GM21381 (cell line): ENCODE results near the gene CAMTA1.

Source experiments
- ATAC-seq: cut with Tn5 transposase; IDR thresholded peaks from one replicate; pipeline ENCODE4 v1.9.1; 2021; ENCODE audit warnings: mild to moderate bottlenecking, moderate library complexity; ENCODE audit not compliant: unreplicated experiment

Gene CAMTA1

GRCh38 chr1:7454895-7455784 lies 669.9 kb downstream of the CAMTA1 start:
- ATAC-seq: no peak

- no peak for ATAC-seq
Measured at GRCh38 chr1:7455796-7456721, 670.8 kb downstream of the CAMTA1 start.

- no peak for ATAC-seq
Measured at GRCh38 chr1:7456722-7457082, 671.4 kb downstream of the CAMTA1 start.

GRCh38 chr1:7457811-7458210 lies 672.6 kb downstream of the CAMTA1 start:
- no peak for ATAC-seq

- no peak for ATAC-seq
Measured at GRCh38 chr1:7458946-7459345, 673.7 kb downstream of the CAMTA1 start.

- no peak for ATAC-seq
Measured at GRCh38 chr1:7459914-7460313, 674.7 kb downstream of the CAMTA1 start.

- ATAC-seq: no peak
Measured at GRCh38 chr1:7460807-7461206, 675.6 kb downstream of the CAMTA1 start.

GRCh38 chr1:7462617-7463016 lies 677.4 kb downstream of the CAMTA1 start:
- no peak for ATAC-seq

- no peak for ATAC-seq
Measured at GRCh38 chr1:7463526-7463925, 678.3 kb downstream of the CAMTA1 start.

- no peak for ATAC-seq
Measured at GRCh38 chr1:7464736-7465135, 679.5 kb downstream of the CAMTA1 start.

- no peak for ATAC-seq
Measured at GRCh38 chr1:7467476-7468175, 682.4 kb downstream of the CAMTA1 start.

- no peak for ATAC-seq
Measured at GRCh38 chr1:7468248-7468647, 683.0 kb downstream of the CAMTA1 start.

GRCh38 chr1:7469255-7469938 lies 684.1 kb downstream of the CAMTA1 start:
- ATAC-seq: no peak

- no peak for ATAC-seq
Measured at GRCh38 chr1:7470904-7471638, 685.8 kb downstream of the CAMTA1 start.

- ATAC-seq: no peak
Measured at GRCh38 chr1:7471836-7472235, 686.6 kb downstream of the CAMTA1 start.

GRCh38 chr1:7473223-7474142 lies 688.2 kb downstream of the CAMTA1 start:
- no peak for ATAC-seq

GRCh38 chr1:7474143-7474490 lies 688.9 kb downstream of the CAMTA1 start:
- no peak for ATAC-seq

- no peak for ATAC-seq
Measured at GRCh38 chr1:7474786-7475502, 689.7 kb downstream of the CAMTA1 start.
